NCI-H510A (cell line): Measurements from ENCODE around the gene NRXN3.

Source experiments
- DNase-seq: peaks from one replicate; lab custom pipeline; 2025; lab: John Stamatoyannopoulos, UW

Gene NRXN3

GRCh38 chr14:79417961-79418360 is 1247.8 kb downstream of the NRXN3 start:
- no peak for DNase-seq

DNA sequence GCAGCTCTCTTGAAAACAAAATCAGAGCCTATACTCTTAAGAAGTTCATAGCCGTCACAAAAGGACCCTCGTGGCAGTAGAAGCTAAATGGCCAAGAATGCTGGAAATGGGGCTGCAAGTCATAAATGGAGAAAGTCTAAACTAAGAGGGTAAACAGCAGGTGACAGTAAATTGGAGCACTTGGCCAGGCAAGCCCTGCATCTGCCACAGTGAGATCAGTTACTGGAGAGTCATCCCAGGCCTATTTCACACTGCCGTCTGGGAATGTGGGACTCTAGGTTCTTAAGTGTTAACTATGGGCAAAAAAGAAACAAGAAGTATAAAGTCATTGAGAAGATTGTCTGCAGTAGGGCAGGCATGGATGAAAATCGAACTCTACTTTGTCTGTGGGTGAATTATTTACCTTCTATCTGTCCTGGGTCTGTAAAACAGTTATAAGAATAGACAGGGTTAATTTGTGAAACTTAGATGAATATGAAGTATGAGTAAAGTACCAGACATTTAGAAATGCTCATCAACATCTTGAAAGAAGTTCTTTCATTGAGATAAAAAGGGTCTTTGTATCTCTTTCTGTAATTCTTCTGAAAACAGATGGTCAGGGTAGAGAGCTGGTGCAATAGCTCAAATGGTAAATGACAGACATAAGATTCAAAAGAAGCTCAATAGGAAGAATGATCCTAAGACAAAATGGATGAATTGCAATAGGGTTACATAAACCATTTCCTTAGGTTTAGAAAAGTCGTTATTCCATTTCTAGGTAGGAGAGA is 1248.7 kb downstream of the NRXN3 start:
- DNase-seq = no peak

- DNase-seq = no peak
Observed at GRCh38 chr14:79419571-79420327, 1249.6 kb downstream of the NRXN3 start.

- no peak for DNase-seq
Observed at GRCh38 chr14:79420725-79421124, 1250.6 kb downstream of the NRXN3 start.

GRCh38 chr14:79421811-79422210 is 1251.6 kb downstream of the NRXN3 start:
- DNase-seq = no peak

- DNase-seq = no peak
Observed at GRCh38 chr14:79424462-79424861, 1254.3 kb downstream of the NRXN3 start.

- no peak for DNase-seq
Observed at GRCh38 chr14:79426103-79426755, 1256.1 kb downstream of the NRXN3 start.

DNA sequence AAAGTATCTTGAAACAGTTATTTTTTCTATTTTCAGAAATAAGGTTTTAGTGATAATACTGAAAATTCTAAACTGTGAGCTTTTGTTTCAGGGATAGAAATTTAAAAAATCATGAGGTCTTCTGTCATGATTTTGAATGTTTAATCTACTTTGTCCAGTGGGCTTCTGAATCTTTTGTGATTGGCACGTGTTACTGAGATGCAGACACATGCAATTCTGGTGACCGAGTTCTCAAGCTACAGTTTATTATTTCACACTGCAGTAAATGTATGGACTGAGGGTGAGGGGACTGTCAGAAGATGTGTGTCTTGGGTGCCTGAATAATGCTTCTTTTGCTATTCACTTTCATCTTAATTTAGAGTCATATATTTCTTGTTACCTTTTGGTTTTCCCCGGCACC is 1262.5 kb downstream of the NRXN3 start:
- DNase-seq = no peak

DNA sequence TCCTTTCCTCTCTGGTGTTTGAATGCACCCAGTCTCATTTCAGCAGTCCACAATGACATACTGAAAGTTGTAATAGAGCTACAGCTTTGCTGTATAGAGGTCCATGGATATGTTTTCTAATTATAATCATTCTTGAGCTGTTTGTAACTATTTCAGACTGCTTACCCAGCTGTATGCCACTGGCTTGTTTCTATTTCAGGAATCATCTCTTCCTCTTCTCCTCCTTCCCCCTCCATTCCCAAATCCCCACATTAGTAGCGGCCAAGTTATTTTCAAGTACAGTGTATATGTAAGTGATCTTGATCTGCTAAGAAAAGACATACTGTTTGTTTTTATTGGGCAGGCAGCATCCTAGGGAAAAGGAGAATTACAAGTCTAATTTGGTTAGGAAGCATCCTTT is 1266.2 kb downstream of the NRXN3 start:
- DNase-seq = no peak

- DNase-seq = no peak
Observed at GRCh38 chr14:79437951-79438350, 1267.8 kb downstream of the NRXN3 start.

DNA sequence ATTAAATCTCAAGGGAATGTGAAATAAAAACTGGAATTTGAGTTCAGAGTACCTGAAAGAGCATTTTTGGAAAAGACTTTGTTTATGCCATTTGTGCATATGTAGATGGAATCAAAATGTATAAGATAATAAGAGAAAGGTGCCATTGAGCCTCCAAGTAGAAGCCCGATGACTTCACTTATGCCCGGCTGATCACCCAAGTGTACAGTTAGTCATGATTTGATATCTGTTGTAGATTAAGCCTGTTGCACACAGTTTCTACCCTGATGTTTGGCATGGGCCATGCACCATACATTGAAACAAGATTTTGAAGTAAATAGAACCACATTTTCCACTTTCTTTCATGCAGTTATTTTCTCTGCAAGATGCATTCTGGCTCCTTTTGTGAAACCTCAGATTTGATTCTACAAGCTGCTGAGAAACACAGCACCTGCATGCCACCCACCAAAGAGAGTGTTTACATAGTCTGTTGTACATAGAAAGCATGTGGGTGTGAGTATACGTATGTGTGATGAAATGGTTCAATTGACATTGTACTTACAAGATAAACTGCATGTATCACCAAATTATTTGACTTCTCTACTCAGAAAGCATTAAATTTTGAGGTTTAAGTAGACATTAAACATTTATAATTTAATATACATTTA is 1268.6 kb downstream of the NRXN3 start:
- DNase-seq = no peak

DNA sequence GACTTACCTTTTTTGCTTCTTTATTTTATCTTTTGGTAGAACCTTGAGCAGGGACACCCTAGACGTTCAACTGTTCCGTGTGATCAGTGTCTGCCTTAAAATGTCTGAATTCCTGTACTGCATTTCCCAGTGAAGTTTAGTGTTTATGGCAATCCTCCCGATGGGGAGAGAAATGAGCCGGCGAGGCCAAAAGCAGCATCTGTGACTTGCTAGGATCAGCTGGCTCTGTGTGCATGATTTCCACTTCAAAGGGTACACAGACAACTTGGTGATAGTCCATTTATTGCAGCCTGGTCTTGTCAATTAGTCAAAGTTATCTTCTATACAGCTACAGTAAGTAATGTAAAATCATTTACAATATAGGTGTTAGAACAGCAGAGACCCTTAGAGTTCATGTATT is 1272.6 kb downstream of the NRXN3 start:
- DNase-seq = no peak

DNA sequence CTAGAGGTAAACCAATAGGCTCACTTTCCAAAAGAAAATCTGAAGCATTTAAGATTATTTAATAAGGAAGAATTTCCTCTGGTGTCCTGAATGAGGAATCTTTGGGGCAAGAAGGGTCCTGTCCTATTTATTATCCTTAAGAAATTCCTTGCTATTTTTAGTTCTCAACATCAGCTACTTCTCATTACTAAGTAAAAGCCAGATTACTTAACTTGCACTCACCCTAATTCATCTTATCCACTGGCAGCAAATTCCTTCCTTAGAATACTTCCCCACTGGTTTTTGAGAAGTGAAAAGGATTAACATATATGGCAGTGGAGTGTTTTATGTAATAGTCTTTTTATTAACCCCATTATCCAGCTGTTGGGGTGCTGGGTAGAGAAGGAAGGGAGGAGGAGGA is 1273.4 kb downstream of the NRXN3 start:
- no peak for DNase-seq

DNA sequence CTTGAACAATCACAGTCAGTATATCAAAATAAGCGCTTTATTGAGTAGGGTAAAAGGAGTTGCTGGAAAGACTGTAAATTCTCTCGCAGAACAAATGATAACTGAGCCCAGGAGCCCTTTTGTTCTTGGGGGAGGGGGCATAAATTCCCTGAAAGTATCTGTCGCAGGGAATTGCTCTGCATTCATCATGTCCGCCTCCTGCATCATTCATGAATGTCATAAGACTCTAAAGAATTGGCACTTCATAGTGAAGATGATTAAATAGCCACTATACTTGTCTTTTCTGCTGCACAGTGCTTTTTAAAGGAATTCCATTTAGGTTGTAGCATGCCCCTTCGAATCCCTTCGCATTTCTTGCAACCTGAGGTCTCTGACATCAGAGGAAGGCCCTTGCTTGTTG is 1278.8 kb downstream of the NRXN3 start:
- DNase-seq = no peak

- DNase-seq = no peak
Observed at GRCh38 chr14:79451601-79452000, 1281.4 kb downstream of the NRXN3 start.

DNA sequence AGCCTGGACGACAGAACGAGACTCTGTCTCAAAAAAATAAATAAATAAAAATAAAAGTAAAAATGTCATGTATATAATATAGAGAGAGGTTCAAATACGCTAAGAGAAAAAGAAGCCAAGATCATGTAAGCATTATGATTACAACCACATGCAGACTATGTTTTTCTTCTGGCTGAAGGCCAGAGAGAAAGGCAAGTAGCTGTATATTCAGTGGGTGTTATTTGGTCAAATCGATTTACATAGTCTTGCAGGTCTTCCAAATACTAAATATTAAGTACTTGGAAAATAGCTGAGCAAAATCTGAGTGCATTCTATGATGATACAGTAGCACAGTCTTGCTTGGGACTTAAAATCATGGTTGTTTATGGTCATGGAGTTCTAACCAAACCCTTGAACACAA is 1283.1 kb downstream of the NRXN3 start:
- DNase-seq = no peak

DNA sequence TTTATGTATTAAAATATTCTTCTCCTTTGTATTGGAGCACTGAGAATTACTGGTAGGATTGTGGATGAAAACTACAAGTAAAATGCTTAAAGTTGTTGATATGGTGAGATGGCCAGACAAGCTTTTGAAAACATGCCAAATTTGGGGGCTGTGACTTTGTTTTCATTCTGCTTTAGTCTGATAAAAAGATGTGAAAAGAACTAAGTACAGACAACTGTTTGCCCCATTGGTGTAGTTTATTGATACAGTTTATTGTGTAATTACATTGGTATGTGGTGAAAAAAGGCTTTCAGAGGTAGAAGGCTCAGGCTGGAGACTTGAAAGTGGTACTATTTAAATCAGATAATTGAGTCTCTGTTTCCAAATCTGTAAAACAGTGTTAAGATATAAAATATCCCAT is 1294.3 kb downstream of the NRXN3 start:
- no peak for DNase-seq

DNA sequence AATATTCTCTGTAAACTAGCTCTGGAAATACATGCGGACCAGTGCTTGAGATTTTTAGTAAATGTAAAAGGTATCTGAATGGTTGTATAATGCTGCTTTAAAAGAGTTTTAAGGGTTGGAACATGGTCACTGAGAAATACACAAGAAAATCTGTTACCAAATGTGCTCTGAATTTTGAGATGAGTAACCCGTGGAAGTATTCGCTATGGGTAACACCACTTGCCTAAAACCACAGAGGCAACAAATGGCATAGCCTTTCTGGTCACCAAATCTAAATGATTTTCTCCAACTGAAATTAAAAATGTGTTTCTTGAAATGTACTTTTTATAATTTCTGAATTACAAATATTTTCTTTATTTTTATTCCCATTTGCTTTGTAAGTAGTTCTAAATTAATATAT is 1295.5 kb downstream of the NRXN3 start:
- DNase-seq = no peak

DNA sequence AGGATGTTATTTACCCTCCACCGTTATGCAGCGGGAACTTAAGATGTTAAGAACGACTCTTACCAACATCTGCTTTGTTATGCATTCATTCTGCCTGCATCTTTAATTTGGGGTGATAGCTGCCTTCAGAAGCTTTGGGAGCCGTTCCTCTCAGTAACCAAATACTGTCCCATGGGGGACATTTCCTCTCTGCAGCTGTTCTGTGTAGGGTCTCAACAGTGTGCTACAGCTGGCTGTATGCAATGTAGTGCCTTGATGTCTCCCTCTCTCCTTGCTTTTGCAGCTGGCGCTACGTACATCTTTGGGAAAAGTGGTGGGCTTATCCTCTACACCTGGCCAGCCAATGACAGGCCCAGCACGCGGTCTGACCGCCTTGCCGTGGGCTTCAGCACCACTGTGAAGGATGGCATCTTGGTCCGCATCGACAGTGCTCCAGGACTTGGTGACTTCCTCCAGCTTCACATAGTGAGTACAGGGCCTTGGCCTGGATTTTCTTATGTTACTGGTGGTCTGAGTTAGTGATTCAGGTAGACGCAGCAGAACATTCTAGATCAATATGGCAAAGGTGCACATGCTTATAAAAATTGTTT is 1296.9 kb downstream of the NRXN3 start:
- no peak for DNase-seq

DNA sequence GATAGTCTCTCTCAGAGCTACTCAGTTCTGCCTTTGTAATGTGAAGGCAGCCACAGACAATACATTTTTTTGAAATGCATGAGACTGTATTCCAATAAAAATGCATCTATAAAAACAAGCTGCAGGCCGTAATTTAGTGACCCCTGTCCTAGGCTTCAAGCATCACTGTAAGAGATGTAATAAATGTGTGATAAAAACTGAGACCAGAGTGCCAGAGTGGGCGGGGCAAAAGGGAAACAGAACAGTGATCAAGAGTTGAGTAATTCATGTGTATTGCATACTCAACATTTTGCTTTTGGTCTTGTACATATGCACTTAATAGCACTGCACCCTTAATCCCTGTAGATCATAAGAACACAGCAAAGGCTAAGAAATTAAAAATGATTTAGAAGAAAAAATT is 1297.7 kb downstream of the NRXN3 start:
- no peak for DNase-seq

DNA sequence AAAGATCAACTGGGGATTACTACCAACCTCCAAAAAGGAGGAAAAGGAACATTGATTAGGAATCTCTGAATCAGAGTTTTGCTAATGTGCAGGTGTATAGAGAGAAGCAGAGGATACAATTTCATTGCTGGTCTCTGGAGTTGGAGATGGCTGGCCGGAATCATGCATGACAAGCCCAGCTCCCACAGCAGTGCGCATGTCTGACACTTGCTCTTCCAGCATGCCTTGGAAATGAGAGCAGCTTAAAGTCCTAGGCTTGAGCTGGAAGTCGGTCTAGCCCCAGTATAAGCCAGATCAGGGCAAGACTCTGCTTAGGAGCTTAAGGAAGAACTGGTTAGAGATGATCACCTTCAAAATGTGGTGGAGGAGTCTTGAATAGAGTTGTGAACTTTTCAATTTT is 1298.3 kb downstream of the NRXN3 start:
- DNase-seq = no peak

DNA sequence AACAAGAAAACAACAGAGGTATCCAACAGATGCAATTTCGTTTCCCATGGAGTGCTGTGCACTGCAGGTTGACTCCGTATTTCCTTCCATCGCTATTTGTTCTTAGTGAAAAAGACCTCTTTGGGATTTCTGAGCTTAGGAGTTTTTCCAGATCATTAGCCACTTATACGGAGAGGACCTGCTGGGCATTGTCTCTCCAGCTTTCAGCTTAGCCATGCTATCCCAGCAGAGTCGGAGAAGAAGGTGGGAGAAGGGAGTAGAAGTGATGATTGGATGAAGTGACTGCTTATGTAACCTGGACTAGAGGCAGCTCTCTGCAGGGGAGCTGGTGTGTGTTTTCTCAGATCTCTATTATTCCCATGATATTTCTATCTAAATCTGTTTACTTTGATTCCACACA is 1303.5 kb downstream of the NRXN3 start:
- no peak for DNase-seq
